ENCODE data around the gene CARMIL1. TPM values are rescaled to one million over a fixed set of nuclear protein-coding genes. Genes with fewer than 3 reads are reported as not detected.
A peak's percentile ranks its signal among the peaks of the same experiment; 100 is the strongest.
"Not testable (repeated sequence)": the region's sequence is repeated elsewhere in the genome, so short reads cannot be mapped to it uniquely, and the experiment has no call there.

Gene CARMIL1
- total RNA-seq, 2 experiments from 2014 or later, result 6.0 to 6.8 TPM

DNA sequence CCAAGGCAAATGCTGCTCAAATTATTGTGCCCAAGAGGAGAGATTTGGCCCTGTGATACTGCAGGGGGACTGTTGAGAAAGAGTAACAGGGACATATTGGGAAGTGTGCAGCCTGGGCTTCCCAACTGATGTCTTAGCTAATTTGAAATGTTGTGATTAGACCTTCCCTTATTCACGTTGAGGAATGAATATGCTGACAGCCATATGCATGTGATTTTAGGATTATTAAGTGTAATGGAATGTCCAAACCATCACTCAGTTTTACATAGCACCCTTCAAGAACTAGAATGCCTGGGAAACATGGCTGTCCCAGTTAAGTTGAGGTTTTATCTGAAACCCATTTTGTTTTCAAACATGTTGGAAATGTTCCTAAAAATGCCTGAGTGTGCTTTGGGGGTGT lies 81.4 kb downstream of the CARMIL1 start:
- Mint-ChIP-seq H3K4me3 (no peak overlapping the region), H3K9me3 (no peaks in the 10 kb centered on the region), H3K27me3 (no peaks in the 10 kb centered on the region), H3K4me1 (peaks cover 2% of the 10 kb centered on the region), H3K36me3 (no peaks in the 10 kb centered on the region), H3K27ac (no peak overlapping the region)
- ATAC-seq (ENCODE audit: low read depth) (no peak), DNase-seq (no peak)
- POLR2A ChIA-PET, result no interaction called here

DNA sequence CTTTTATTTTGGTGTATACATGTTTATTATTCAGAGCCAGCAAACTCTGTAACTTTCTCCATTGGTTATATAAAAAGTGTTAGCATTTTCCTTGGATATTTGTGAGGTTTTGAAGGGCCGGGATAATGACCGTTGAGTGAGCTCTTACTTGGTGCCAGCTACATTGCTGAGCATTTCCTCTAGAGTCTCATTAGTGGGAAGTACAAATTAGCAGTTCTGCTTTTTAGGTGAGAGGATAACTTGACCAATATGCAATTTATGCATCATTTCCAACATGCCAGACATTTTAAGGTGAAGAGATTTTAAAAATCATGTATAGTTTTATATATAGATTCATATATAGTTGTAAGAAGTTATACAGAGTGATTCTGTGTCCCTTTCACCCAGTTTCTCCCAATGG lies 84.3 kb downstream of the CARMIL1 start:
- Mint-ChIP-seq H3K4me3 (no peak overlapping the region), H3K4me1 (peaks cover 21% of the 10 kb centered on the region), H3K27ac (no peak overlapping the region), H3K9me3 (no peaks in the 10 kb centered on the region), H3K36me3 (no peaks in the 10 kb centered on the region), H3K27me3 (no peaks in the 10 kb centered on the region)
- no peak for DNase-seq
- ATAC-seq (ENCODE audit: low read depth), result no peak
- POLR2A ChIA-PET, result no interaction called here

DNA sequence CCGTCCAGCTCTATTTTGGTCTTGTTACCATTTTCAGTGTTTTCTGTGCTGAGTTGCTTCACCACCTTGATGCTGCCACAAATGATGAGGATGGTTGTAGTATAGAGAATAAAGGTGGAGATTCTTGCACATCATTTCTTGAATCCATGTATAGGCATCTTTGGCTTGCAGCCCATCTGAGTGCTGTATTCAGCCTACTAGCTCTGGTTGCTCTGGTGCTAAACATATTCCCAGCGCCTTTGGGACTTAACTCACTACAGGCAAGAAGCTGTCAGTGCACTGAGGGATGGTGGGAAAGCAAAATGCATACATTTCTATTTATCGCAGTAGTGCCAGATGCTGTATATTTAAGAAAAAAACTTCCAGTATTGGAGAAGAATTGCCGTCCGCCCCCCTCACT lies 86.0 kb downstream of the CARMIL1 start:
- no peaks in the 10 kb centered on the region for H3K27me3 Mint-ChIP-seq

DNA sequence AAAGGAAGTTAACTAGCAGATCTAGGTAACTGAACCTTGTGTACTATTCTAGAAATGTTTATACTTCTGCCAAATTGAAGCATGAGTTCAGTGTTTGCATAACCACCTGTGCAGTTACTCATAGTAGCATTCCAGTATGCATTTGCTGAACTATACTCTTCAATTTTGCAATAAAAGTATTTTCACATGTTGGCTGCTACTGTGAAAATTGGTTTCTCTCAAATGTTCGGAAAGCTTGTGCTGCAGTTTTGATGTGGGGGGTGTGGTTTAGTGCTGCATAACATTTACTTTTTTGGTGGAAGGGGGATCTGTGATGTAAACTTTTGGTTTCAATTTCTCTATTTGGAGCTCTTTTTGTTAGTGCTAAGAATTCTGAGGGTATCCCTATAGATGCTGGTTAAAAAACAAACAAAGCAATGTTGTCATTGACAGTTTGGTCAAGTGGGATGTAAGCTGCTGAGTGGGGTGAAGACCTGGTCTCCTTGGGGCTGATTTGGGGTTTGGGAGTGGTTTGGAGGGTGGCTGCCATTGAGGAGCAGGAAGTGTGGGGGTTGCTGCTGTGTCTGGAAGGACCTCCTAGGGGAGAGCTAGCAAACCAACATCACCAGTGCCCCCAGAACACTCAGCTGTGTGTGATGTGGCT lies 87.8 kb downstream of the CARMIL1 start:
- H3K36me3 Mint-ChIP-seq, result peaks cover 3% of the 10 kb centered on the region
- peaks cover 51% of the 10 kb centered on the region for H3K4me1 Mint-ChIP-seq
- ATAC-seq (ENCODE audit: low read depth) (peak; percentile 83), DNase-seq (peak; percentile 58)
- H3K4me3 Mint-ChIP-seq, result peak overlapping the region; percentile 85
- H3K27ac Mint-ChIP-seq, result peak overlapping the region; percentile 93
- no peaks in the 10 kb centered on the region for H3K27me3 Mint-ChIP-seq
- POLR2A ChIA-PET, result interaction anchor here (0.8 to 3.4 kb wide), 8 partner anchors 9 to 88 kb away, joined by 3 to 29 read pairs (median 4); partner anchors contain the start of gene CARMIL1
- H3K9me3 Mint-ChIP-seq, result no peaks in the 10 kb centered on the region

More for the DNA sequence above, 86.0 kb downstream of the CARMIL1 start:
- Mint-ChIP-seq H3K9me3 (no peaks in the 10 kb centered on the region), H3K4me3 (no peak overlapping the region), H3K36me3 (no peaks in the 10 kb centered on the region), H3K27ac (no peak overlapping the region), H3K4me1 (peaks cover 36% of the 10 kb centered on the region)
- DNase-seq (no peak), ATAC-seq (ENCODE audit: low read depth) (no peak)
- POLR2A ChIA-PET, result interaction anchor here (3.4 kb wide), 1 partner anchor 86 kb away, joined by 17 read pairs; the partner anchor contains the start of gene CARMIL1

DNA sequence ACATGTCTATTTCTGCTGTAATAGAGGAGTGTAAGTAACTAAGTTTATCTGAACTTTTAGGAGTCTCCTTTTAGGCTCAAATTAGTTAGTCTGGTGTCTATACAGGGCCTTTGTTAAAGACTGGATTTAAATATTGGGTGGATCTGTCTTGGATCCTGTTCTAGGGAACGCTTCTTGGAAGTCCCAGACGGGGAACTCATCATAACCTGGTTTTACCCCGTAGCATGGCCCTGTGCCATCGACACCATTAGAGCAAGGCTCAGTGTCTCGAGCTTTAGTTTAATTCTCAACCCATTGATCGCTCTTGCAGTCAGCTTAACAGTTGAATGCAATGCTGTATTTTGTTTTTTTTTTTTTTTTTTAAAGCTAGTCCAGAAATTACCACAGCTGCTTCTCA lies 89.9 kb downstream of the CARMIL1 start:
- H3K27me3 Mint-ChIP-seq, result no peaks in the 10 kb centered on the region
- peak overlapping the region; percentile 80 for H3K27ac Mint-ChIP-seq
- peaks cover 3% of the 10 kb centered on the region for H3K9me3 Mint-ChIP-seq
- peak overlapping the region; percentile 68 for H3K4me3 Mint-ChIP-seq
- ATAC-seq (ENCODE audit: low read depth), result no peak
- POLR2A ChIA-PET, result interaction anchor here (0.6 to 2.7 kb wide), 3 partner anchors 35 to 295 kb away, joined by 3 to 19 read pairs (median 5); partner anchors contain the start of gene CARMIL1
- peaks cover 14% of the 10 kb centered on the region for H3K36me3 Mint-ChIP-seq
- no peak for DNase-seq
- H3K4me1 Mint-ChIP-seq, result peaks cover 56% of the 10 kb centered on the region

DNA sequence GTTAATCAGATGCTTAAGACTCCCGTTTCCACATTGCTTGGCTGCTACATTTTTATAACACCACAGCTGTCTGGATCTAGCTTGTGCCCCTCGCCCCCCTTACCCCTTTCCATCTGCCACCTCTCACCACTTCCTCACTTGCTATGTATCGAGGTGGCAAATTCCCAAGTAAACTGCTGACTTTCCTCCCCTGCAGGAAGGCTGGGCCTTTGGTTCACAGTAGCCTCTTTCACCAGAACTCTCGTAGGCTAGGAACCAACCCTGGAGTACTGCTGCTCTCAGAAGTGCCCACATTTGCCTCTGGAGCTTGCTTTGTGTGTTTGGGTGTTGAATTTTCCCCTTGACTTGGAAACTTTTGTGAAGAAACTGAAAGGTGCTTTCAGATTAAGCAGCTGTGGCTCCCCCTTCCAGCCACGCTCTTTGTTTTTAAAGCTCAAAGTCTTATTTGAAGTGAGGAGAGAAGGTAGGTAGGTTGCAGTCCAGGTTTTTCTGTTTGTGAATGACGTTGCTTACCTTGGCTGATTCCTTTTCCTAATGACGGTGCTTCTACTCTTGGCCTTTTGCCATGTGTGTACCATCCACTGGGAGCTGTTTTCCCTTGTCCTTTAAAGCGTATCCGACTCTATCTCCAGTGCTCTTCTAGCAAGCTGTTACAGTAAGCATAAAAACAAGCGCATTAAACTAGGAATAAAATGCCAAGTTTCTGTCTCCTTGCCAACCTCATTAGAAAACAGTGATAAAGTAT lies 90.4 kb downstream of the CARMIL1 start:
- DNase-seq (peak; percentile 38), ATAC-seq (ENCODE audit: low read depth) (peak; percentile 18)
- Mint-ChIP-seq H3K9me3 (peaks cover 7% of the 10 kb centered on the region), H3K27me3 (no peaks in the 10 kb centered on the region), H3K4me3 (peak overlapping the region; percentile 68), H3K4me1 (peaks cover 56% of the 10 kb centered on the region), H3K36me3 (peaks cover 17% of the 10 kb centered on the region), H3K27ac (peak overlapping the region; percentile 80)
- POLR2A ChIA-PET, result interaction anchor here (0.6 to 2.7 kb wide), 3 partner anchors 34 to 294 kb away, joined by 3 to 19 read pairs (median 5); partner anchors contain the start of gene CARMIL1

DNA sequence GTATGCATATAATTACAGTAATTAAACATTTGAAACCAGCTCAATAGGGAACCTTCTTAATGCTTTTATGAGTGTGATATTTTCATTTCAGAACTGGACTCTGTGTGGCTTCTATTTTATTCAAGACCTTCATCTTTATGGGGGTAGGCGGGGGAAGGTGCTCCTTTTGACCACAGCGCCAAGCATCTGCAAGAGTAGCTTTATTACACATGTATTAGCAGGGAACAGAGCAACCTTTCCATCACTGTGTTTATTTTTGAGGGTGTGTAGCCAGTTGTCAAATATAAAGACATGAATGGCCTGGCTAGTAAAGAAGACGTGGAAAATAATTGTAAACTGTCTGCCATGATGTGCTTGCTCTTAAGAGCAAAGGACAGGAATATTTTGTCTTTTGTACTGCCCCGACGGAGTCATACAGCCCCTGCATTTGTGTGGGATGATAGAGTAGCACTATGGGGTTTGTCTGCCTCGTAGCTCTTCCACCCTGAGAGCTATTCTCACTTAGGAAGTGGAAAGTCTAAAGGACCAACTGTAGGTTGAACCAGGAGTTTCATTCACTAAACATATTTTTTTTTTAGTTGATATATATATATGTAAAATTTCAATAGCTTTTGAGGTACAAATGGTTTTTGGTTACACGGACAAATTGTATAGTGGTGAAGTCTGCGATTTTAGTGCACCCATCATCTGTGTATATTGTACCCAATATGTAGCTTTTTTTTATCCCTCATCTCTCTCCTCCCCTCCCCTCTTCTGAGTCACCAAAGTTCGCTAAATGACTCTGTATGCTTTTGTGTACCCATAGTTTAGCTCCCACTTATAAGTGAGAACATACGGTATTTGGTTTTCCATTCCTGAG lies 91.2 kb downstream of the CARMIL1 start:
- POLR2A ChIA-PET, result interaction anchor here (1.1 to 2.7 kb wide), 2 partner anchors 34 to 91 kb away, joined by 5 to 19 read pairs; partner anchors contain the start of gene CARMIL1
- peak overlapping the region; percentile 80 for H3K27ac Mint-ChIP-seq
- H3K9me3 Mint-ChIP-seq, result peaks cover 9% of the 10 kb centered on the region
- peak overlapping the region; percentile 68 for H3K4me3 Mint-ChIP-seq
- no peak for DNase-seq
- H3K27me3 Mint-ChIP-seq, result no peaks in the 10 kb centered on the region
- peaks cover 56% of the 10 kb centered on the region for H3K4me1 Mint-ChIP-seq
- H3K36me3 Mint-ChIP-seq, result peaks cover 20% of the 10 kb centered on the region
- no peak for ATAC-seq (ENCODE audit: low read depth)

DNA sequence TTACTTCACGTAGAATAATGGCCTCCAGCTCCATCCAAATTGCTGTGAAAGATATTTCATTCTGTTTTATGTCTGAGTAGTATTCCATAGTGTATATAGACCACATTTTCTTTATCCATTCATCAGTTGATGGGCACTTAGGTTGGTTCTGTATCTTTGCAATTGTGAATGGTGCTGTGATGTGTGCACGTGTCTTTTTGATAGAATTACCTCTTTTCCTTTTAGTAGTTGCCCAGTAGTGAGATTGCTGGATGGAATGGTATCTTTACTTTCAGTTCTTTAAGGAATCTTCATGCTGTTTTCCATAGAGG lies 91.8 kb downstream of the CARMIL1 start:
- no peak for DNase-seq
- ATAC-seq (ENCODE audit: low read depth), result no peak
- H3K9me3 Mint-ChIP-seq, result peaks cover 12% of the 10 kb centered on the region
- H3K36me3 Mint-ChIP-seq, result peaks cover 25% of the 10 kb centered on the region
- POLR2A ChIA-PET, result interaction anchor here (2.7 kb wide), 1 partner anchor 33 kb away, joined by 19 read pairs; no protein-coding TSS in a partner anchor
- H3K4me1 Mint-ChIP-seq, result peaks cover 56% of the 10 kb centered on the region
- peak overlapping the region; percentile 48 for H3K4me3 Mint-ChIP-seq
- H3K27ac Mint-ChIP-seq, result no peak overlapping the region
- no peaks in the 10 kb centered on the region for H3K27me3 Mint-ChIP-seq

DNA sequence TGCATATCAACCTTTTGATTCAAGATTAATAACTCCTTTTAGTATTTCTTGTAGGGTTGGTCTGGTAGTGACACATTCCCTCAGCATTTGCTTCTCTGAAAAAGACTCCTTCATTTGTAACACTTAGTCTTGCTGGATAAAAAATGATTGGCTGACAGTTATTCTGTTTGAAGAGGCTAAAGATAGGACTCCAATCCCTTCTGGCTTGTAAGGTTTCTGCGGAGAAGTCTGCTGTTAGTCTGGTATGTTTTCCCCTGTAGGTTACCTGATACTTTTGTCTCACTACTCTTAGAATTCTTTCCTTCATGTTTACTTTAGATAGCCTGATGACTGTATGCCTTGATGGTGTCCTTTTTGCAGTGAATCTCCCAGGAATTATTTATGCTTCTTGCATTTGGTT lies 96.0 kb downstream of the CARMIL1 start:
- Mint-ChIP-seq H3K27me3 (no peaks in the 10 kb centered on the region), H3K4me3 (no peak overlapping the region), H3K9me3 (peaks cover 16% of the 10 kb centered on the region), H3K36me3 (peaks cover 27% of the 10 kb centered on the region), H3K4me1 (peaks cover 20% of the 10 kb centered on the region), H3K27ac (no peak overlapping the region)
- DNase-seq (no peak), ATAC-seq (ENCODE audit: low read depth) (no peak)
- POLR2A ChIA-PET, result no interaction called here

DNA sequence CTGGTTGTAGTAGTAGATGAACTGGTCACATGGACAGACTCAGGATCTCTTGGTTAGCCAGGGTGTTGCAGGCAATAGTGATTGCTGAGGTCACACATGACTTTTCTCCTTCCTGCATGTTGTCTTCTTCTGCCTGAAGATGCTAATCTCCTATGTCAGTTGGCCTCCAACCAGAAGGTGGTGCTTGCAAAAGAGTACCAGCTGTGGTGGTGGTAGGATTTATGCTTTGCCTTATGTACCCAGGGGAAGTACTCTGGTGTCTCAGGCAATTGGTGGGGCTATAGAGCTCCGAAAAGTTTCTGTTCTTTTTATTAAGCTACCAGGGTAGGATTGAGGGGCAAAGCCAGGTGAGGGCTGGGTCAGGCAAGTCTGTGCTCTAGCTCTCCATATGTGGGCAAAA lies 98.5 kb downstream of the CARMIL1 start:
- Mint-ChIP-seq H3K27ac (no peak overlapping the region), H3K27me3 (no peaks in the 10 kb centered on the region), H3K4me3 (no peak overlapping the region), H3K4me1 (peaks cover 5% of the 10 kb centered on the region), H3K36me3 (peaks cover 19% of the 10 kb centered on the region), H3K9me3 (peaks cover 16% of the 10 kb centered on the region)
- DNase-seq, result no peak
- POLR2A ChIA-PET, result no interaction called here
- ATAC-seq (ENCODE audit: low read depth), result no peak

DNA sequence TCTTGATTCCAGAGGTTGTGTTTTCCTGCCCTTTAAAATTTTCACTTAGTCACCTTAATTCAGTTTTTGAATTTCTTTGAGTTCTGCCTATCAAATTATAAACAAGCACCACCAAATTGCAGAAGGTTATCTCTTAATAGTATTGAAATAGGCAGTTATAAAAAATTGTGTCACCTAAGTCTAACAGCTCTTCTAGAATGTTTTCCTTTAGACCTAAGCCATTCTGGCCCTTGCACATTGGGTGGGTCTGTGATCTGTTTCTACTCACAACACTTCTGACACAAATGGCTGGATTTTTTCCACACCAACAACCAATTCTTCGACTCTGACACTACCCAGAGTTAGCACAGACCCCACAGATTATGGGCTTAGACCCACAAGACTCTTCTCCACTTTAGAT lies 101.9 kb downstream of the CARMIL1 start:
- Mint-ChIP-seq H3K4me1 (no peaks in the 10 kb centered on the region), H3K9me3 (peaks cover 5% of the 10 kb centered on the region), H3K27ac (no peak overlapping the region), H3K27me3 (no peaks in the 10 kb centered on the region), H3K36me3 (peaks cover 2% of the 10 kb centered on the region), H3K4me3 (no peak overlapping the region)
- DNase-seq (no peak), ATAC-seq (ENCODE audit: low read depth) (no peak)
- POLR2A ChIA-PET, result no interaction called here

DNA sequence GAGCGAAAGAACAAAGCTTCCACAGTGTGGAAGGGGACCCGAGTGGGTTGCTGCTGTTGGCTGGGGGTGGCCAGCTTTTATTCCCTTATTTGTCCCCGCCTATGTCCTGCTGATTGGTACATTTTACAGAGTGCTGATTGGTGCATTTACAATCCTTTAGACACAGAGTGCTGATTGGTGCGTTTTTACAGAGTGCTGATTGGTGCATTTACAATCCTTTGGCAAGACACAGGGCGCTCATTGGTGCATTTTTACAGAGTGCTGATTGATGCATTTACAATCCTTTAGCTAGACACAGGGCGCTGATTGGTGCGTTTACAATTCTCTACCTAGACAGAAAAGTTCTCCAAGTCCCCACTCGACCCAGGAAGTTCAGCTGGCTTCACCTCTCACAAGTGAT lies 103.3 kb downstream of the CARMIL1 start:
- DNase-seq; H3K9me3 Mint-ChIP-seq; H3K27ac Mint-ChIP-seq; POLR2A ChIA-PET; H3K4me1 Mint-ChIP-seq; H3K36me3 Mint-ChIP-seq; H3K27me3 Mint-ChIP-seq; H3K4me3 Mint-ChIP-seq; ATAC-seq (ENCODE audit: low read depth): not testable (repeated sequence)

DNA sequence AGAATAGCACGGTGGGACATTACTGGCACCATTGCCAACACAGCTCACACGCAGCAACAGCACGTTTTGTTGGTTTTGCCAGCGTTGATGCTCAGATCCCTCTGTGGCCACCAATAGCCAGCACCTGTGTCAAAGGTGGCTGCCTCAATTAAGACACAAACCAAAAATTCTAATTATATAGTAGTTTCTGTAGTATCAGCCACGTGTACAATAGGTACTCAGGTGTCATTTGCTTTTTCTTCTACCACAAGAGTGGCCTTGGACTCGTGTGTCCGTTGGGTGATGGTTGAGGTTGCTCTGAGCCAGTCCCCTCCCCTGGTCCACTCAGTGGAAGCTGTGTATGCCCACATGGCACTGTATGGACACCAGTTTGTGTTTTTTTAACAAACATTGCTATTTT lies 105.1 kb downstream of the CARMIL1 start:
- H3K9me3 Mint-ChIP-seq, result peaks cover 2% of the 10 kb centered on the region

More for the DNA sequence above, 105.1 kb downstream of the CARMIL1 start:
- DNase-seq (no peak), ATAC-seq (ENCODE audit: low read depth) (no peak)
- Mint-ChIP-seq H3K4me1 (peaks cover 8% of the 10 kb centered on the region), H3K4me3 (no peak overlapping the region), H3K27ac (no peak overlapping the region), H3K27me3 (no peaks in the 10 kb centered on the region), H3K36me3 (peaks cover 2% of the 10 kb centered on the region)
- POLR2A ChIA-PET, result no interaction called here
